GM21786 (cell line): Measurements from ENCODE around the gene RAD51.
"Not testable (repeated sequence)": the region's sequence is repeated elsewhere in the genome, so short reads cannot be mapped to it uniquely, and the experiment has no call there.

Experiments
- ATAC-seq: cut with Tn5 transposase; IDR thresholded peaks from one replicate; pipeline ENCODE4 v1.9.1; 2021; ENCODE audit not compliant: unreplicated experiment

Gene RAD51

DNA sequence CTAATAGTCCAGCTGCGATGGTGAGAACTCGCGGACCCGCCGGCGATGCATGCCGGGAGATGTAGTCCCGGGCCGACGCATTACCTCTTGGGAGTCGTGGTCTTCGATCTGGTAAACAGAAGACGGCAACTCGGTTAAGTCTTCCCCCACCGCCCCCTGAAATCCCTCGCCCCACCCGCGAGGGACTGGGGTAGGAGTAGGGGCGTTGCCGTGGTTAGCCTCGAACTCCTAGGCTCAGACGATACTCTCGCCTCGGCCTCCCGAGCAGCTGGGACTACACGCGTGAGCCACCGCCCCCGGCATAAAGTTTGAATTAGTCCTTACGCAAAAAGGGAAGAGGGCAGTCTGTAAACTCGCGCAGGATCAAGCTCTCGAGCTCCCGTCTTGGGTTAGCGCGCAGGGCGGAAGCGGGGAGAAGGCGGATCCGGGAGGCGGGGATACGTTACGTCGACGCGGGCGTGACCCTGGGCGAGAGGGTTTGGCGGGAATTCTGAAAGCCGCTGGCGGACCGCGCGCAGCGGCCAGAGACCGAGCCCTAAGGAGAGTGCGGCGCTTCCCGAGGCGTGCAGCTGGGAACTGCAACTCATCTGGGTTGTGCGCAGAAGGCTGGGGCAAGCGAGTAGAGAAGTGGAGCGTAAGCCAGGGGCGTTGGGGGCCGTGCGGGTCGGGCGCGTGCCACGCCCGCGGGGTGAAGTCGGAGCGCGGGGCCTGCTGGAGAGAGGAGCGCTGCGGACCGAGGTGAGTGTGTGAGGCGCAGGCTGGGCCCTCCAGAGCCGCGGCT lies at the start of gene RAD51:
RAD51 (plus strand) TSS at position 487 of the 781 bp plus-strand sequence. CDS start 3,585 bp downstream, outside the sequence.
- ATAC-seq = peak; percentile 84

DNA sequence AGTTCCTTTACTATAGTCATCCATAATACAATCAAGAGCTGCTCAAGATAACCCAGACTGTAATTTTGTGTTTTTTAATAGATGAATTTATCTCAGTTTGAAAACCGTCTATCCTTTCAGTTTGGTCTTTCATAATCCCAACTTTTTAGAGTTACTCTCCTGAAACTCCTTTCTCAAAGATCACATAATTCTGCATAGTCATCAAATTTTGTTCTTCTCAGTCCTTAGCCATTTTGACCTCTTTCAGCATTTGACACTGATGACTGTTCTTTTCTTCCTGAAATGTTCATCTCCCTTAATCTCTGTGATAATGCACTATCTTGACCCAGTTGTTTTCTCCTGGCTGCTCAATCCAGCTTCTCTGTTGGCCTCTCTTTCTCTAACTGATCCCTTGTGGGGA lies 47.5 kb upstream of the RAD51 start:
- no peak for ATAC-seq

DNA sequence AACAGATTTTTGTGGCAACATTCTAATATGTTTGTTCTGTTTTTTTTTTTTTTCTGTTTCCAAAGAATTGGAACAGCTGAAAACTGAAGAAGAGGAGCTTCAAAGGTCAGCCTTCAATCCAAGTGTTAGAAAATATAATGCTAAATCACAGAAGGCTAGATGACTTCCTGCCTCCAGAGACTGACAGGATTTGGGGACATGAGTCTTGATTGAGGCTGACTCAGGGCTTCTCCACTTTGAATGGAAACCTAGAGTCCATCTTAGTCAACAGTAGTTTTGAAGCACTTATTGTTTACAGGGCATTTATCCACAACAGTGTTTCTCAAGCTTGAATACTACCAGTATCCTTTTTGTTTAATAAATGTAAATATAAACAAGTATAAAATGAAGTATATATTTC lies 44.5 kb upstream of the RAD51 start:
- ATAC-seq = no peak

DNA sequence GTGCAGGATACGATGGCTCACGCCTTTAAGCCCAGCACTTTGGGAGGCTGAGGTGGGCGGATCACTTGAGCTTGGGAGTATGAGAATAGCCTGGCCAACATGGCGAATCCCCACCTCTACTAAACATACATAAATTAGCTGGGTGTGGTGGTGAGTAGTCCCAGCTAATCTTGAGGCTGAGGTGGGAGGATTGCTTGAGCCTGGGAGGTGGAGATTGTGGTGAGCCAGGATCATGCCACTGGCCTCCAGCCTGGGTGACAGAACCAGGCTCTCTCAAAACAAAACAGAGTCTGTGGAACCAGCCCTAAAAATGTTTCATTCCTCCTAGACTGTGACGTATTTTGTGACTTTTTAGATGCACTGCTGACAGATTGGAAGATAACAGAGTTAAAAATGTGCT lies 34.3 kb upstream of the RAD51 start:
- ATAC-seq = no peak

DNA sequence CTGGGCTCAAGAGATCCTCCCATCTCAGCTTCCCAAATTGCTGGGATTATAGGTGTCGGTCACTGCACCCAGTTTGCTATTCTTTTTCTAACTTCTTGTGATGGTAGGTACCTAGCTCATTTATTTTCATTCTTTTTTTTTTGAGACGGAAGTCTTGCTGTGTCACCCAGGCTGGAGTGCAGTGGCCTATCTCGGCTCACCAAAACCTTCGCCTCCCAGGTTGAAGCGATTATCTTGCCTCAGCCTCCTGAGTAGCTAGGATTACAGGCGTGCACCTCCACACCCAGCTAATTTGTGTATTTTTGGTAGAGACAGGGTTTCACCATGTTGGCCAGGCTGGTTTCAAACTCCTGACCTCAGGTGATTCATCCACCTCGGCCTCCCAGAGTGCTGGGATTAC lies 30.1 kb upstream of the RAD51 start:
- ATAC-seq = no peak

DNA sequence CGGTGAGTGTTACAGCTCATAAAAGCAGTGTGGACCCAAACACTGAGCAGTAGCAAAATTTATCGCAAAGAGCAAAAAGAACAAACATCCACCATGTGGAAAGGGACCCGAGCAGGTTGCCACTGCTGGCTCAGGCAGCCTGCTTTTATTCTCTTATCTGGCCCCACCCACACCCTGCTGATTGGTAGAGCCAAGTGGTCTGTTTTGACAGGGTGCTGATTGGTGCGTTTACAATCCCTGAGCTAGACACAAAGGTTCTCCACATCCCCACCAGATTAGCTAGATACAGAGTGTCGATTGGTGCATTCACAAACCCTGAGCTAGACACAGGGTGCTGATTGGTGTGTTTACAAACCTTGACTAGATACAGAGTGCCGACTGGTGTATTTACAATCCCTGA lies 18.7 kb upstream of the RAD51 start:
- ATAC-seq = not testable (repeated sequence)

DNA sequence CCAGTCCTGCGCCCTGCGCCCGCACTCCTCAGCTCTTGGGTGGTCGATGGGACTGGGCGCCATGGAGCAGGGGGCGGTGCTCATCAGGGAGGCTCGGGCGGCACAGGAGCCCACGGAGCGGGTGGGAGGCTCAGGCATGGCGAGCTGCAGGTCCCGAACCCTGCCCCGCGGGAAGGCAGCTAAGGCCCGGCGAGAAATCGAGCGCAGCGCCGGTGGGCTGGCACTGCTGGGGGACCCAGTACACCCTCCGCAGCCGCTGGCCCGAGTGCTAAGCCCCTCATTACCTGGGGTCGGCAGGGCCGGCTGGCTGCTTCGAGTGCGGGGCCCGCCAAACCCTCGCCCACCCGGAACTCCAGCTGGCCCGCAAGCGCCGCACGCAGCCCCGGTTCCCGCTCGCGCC lies 18.1 kb upstream of the RAD51 start:
- ATAC-seq = not testable (repeated sequence)

DNA sequence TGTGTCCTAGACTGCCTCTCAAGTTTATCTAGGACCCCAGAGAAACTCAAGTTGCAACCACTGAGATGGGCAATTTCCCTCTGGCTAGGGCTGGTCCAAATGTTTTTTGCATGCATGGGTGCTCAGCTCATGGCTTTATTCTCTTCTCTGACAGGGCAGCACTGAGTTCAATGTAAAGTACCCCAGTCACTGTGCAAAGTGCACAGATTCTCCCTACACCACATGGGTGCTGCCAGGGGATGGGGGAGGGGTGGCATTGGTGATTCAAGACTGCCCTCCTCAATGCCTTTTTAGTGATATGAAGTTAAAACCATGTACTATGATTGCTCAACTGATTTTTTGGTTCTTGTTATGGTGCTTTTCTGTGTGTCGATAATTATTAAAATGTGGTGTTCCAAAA lies 14.8 kb upstream of the RAD51 start:
- no peak for ATAC-seq

DNA sequence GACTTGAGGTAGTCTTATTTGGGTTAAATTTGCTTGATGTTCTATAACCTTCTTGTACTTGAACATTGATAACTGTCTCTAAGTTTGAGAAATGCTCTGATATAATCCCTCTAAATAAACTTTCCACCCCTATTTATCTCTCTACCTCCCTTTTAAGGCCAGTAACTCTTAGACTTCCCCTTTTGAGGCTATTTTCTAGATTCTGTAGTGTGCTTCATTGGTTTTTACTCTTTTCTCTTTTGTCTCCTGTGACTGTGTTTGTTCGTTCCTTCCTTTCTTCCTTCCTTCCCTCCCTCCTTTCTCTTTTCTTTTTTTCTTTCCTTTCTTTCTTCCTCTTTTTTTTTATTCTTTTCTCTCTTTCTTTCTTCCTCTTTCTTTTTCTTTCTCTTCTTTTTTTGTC lies 14.0 kb upstream of the RAD51 start:
- ATAC-seq = not testable (repeated sequence)

DNA sequence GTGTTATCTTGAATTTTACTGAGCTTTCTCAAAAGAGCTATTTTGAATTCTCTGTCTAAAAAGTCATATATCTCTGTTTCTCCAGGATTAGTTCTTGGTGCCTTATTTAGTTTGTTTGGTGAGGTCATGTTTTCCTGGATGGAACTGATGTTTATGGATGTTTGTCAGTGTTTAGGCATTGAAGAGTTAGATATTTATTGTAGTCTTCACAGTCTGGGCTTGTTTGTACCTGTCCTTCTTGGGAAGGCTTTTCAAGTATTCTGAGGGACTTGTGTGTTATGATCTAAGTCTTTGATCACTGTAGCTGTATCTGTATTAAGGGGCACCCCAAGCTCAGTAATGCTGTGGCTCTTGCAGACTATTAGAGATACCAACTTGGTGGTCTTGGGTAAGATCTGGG lies 10.6 kb upstream of the RAD51 start:
- ATAC-seq = no peak

DNA sequence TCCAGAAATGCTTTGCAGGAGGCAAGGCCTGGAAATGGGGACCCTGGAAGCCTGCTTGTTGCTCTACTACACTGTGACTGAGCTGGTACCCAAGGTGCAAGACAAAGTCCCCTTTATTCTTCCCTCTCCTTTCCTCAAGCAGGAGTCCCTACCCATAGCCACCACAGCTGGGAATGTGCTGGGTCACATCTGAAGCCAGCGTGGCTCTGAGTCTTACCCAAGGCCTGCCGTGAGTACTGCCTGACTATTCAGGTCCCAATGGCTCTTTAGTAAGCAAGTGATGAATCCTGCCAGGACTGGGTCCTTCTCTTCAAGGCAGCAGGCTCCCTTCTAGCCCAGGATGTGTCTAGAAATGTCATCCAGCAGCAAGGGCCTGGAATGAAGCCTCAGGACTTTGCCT lies 9.6 kb upstream of the RAD51 start:
- ATAC-seq = no peak

DNA sequence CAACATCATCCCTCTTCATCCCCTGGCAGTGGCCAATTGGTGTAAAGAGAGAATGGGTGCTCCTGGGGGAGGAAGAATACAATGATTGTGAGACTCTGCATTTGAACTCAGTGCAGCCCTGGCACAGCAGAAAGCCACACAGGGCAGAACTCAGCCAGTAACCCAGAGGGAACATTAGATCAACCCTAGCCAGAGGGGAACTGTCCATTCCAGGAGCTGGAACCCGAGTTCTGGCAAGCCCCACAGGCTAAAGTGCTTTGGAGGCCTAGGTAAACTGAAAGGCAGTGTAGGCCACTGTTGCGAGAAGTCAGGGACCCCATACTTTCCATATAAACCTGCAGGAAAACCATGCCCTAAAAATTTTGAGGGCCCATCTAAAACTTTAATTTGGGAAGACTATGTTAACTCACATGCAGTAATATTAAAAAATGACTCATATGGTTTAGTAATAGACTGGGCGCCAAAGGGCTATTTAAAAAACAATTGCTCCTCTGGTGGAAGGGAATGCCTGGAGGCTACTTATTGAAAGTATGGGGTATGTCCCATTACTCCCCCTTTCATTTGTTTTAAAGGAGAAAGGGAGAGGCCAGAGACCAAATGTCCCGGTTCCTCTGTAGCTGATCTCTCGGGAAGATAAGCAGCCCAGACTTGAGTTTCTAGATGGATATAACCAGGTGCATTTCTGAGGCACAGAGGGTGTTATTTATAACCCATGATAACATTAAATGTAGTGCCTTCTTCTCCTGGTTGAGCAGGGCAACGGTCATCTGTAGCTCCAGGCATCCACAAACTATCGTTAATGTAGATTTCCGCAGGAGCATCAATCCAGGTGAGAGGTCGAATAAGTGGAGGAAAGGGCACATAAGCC lies 5.8 kb upstream of the RAD51 start:
- no peak for ATAC-seq

DNA sequence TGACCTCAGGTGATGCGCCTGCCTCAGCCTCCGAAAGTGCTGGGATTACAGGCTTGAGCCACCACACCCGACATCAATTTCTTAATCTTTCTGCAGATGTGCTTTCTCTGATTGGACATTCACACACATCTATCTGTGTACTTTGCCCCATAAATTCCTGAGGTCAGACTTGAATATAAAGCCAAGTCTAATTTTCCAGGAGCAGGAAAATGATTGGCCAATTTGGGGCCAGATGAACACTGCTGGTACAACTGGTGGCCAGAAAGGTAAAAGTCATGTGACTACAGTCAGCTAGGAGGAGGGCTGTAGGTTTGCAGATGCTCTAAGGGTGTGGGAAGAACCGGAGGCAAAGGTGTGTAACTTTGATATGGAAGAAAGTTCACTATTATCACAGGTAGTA lies 3.2 kb upstream of the RAD51 start:
- ATAC-seq = no peak

DNA sequence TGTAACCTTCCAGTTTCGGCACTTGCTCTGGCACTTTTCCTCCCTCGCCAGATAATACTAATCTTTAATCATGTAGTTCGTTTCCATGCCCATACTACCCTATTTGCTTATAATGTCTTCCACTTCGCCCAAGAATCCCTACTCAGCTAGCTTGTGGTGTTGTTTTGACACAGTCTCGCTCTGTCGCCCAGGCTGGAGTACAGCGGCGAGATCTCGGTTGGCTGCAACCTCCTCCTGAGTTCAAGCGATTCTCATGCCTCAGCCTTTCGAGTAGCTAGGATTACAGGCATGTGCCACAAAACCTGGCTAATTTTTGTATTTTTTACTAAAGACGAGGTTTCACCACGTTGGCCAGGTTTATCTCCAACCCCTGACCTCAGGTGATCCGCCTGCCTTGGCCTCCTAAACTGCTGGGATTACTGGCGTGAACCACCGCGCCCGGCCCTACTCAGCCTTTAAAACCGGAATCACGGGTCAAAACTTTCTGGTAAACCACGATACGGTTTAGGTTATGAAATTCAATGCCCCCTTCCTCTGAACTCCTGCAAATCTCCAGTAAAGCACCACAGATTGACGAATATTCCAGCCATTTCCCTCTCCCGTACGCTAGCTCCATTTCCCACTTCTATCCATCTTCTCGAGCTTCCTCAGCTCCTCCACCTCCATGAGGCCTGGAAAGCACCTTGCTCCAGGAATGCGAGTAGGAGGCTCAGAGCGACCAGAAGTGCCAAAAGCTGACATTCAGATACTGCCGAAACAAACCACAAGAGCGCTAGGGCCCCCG lies 878 bp upstream of the RAD51 start:
- ATAC-seq = no peak

DNA sequence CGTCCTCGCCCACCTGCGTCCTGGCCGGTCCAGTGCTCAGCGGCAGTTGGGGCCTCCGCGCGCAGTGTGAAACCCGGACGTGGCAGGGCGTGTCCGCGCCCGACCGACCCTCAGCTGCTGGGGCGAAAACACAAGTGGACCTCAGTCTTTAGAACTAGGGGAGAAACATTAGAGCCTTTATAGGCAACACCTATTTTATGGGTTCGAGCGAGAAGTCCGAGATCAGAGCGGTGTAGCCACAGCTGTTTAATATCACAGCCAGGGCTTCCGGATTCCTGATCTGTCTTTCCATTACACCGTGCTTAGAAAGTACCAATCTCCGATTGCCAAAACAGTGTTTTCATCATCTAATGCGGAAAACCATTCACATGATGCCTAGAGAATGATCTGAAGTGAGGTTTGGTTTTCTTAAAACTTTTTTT lies 506 bp downstream of the RAD51 start:
- ATAC-seq = peak; percentile 11

DNA sequence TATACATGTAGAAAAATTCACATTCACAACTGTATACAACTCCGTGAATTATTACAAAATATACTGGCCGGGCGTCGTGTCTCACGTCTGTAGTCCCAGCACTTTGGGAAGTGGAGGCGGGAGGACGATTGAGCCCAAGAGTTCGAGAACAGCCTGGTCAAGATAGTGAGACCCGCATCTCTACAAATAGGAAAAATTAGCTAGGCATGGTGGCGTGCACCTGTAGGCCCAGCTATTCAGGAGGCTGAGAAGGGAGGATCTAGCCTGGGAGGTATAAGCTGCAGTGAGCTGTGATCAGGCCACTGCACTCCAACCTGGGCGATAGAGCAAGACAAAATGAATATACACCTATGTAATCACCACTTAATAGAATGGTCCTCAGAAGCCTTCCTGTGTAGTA lies 1.3 kb downstream of the RAD51 start:
- no peak for ATAC-seq

DNA sequence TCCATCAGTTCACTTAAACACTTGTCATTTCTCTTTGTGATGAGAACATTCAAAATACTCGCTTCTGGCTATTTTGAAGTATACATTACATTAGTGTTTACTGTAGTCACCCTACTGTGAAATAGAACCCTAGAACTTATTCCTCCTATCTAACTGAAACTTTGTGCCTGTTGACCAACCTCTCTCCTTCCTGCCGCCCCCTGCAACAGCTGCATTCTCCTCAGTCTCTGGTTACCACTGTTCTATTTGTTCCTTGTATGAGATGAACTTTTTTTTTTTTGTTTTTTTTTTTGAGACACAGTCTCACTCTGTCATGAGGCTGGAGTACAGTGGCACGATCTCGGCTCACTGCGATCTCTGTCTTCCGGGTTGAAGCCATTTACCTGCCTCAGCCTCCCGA lies 2.9 kb downstream of the RAD51 start:
- ATAC-seq = no peak

DNA sequence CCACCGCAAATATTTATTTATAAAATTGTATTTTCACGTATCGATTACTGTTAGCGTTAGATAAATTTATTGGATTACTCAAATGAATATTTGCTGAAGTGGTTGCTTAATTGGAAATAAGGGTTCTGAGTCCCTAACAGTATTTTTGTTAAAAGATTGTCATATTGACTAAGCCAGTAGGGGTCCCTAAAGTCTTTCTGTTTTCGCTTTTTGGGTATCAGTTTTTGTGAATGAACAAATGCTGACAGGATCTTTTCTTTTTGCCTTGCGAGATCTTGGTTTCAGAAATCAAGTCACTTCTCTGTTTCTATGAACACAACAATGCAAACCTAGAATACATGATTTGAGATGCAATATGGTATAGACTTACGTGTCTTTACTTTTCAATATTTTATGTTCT lies 7.1 kb downstream of the RAD51 start:
- ATAC-seq = no peak

DNA sequence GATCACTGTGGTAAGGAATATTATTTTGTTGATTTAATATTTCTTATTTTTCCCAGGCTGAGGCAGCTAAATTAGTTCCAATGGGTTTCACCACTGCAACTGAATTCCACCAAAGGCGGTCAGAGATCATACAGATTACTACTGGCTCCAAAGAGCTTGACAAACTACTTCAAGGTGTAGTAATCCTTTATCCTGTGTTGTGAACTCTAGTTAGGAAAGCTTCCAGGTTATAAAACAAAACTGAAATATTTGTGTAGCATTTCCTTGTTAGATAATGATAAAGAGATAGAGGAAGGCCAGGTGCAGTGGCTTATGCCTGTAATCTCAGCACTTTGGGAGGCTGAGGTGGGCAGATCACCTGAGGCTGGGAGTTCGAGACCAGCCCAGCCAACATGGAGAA lies 11.1 kb downstream of the RAD51 start:
- no peak for ATAC-seq

DNA sequence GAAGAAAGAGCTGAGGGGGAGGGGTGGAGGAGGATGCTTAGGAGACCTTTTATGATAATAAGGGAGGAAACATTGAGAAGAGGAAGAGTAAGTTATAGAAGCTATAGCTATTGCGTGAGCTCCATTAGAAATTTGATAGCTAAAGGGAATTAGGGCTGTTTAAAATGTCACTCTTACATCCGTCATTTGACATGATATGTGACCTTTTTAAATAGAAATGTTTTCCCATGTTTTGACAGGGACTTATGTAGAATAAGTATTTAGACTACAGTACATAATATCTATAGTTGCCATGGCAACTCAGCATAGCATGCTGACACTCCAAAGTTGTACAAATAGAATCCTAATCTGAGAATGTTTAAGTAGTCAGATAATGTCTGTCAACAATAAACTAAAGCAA lies 19.2 kb downstream of the RAD51 start:
- ATAC-seq = no peak

DNA sequence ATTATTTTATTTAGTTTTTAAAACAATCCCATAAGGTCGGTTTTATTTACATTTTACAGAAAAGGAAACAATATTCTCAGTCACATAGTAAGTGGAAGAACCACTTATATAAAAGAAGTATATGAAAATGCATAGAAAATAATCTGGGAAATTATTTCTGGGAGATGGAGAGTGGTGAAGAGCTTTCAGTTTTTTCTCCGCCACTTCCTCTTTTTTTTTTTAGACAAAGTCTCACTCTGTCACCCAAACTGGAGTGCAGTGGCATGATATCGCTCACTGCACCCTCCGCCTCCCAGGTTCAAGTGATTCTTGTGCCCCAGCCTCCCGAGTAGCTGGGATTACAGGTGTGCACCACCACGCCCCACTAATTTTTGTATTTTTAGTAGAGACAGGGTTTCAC lies 21.2 kb downstream of the RAD51 start:
- ATAC-seq = no peak

DNA sequence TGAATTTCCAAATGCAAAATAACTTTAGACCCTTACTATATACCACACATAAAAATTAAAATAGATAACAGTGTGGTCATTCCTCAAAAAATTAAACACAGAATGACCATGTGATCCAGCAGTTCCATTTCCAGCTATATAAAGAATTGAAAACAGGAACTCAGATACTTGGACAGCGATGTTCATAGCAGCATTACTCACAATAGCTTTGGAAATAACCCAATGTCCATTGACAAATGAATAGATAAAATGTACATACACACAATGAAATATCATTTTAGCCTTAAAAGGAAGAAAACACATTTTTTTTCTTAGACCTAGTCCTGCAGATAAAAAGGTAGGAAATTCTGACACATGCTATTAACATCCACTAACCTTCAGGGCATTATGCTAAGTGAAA lies 26.7 kb downstream of the RAD51 start:
- ATAC-seq = no peak
